K562 (cell line): ENCODE results near the gene SUFU. TPM values are rescaled to one million over a fixed set of nuclear protein-coding genes. Genes with fewer than 3 reads are reported as not detected.

Experiments
- ATAC-seq: fragments of 200-7000 bp; cut with Tn5 transposase; 3 replicates; pipeline ENCODE4 v1.9.1; 2020; ENCODE audit warnings: moderate library complexity
- BruUV-seq: library from RNA; stranded (reverse); fragments of 400-500 nt; replicated peaks from 2 replicates; lab custom pipeline; 2021; lab: Mats Ljungman, UMichigan
- CTCF ChIA-PET: fragments of 300-600 bp; formaldehyde crosslinking; extraction: SDS; loops from one replicate; lab custom pipeline; 2021; ENCODE audit warnings: low intra/inter-chr PET ratio; lab: Yijun Ruan, JAX
- POLR2A ChIA-PET: fragments of 300-600, 350-650 bp; sonication (Branson Sonifier 250); formaldehyde crosslinking; extraction: SDS; loops from one replicate; lab custom pipeline; 2021; ENCODE audit warnings: antibody characterized with exemption, inconsistent platforms; lab: Yijun Ruan, JAX
- DNase-seq, 4 experiments: peaks; one replicate each; pipeline versions ENCODE4 v3.0.0 to v3.0.0-alpha.2; 2011 to 2018; ENCODE audit warnings: low spot score in 3 of 4, mixed read lengths in 3 of 4; ENCODE audit errors: extremely low read depth in 1 of 4
- FAIRE-seq: peaks from 2 replicates; lab custom pipeline; 2011; peaks lifted over from hg19 to GRCh38; lab: Jason Lieb, UNC
- H2AFZ ChIP-seq: 2 replicates; pipeline ENCODE4 v1.6.0; 2011; ENCODE audit warnings: low read depth, low read length, control low read depth, inconsistent platforms
- H3K27ac ChIP-seq: fragments of 200-600 bp; 3 replicates; pipeline ENCODE4 v1.8.0; 2011; ENCODE audit warnings: low read depth, mild to moderate bottlenecking, control low read depth, inconsistent platforms, low read length, moderate library complexity, mixed read lengths; ENCODE audit errors: extremely low read depth
- H3K27me3 ChIP-seq, 2 experiments: fragments of 300-600 bp in 1 of 2; 2 replicates in 1 of 2; 3 replicates in 1 of 2; pipeline versions ENCODE4 v1.6.0 to v1.8.0; 2011; ENCODE audit warnings: inconsistent platforms in 2 of 2, low read length in 2 of 2, mild to moderate bottlenecking in 1 of 2, mixed read lengths in 1 of 2, moderate library complexity in 1 of 2; ENCODE audit not compliant: control insufficient read depth in 2 of 2, insufficient read depth in 2 of 2
- H3K36me3 ChIP-seq: fragments of 300-600 bp; 3 replicates; pipeline ENCODE4 v1.8.0; 2011; ENCODE audit warnings: mild to moderate bottlenecking, low read length, inconsistent platforms; ENCODE audit not compliant: control insufficient read depth, insufficient read depth
- H3K4me1 ChIP-seq, 2 experiments: fragments of 200-600 bp in 1 of 2; replicated peaks in 1 of 2; 2 replicates in 1 of 2; 3 replicates in 1 of 2; pipeline versions ENCODE4 v1.5.1 to v1.8.0; 2011; ENCODE audit warnings: inconsistent platforms in 2 of 2, low read length in 2 of 2, mild to moderate bottlenecking in 1 of 2, mixed read lengths in 1 of 2, moderate library complexity in 1 of 2; ENCODE audit not compliant: control insufficient read depth in 2 of 2, insufficient read depth in 2 of 2
- H3K4me2 ChIP-seq: 2 replicates; pipeline ENCODE4 v1.6.1; 2011; ENCODE audit warnings: low read length, control low read depth, inconsistent platforms, mixed read lengths; ENCODE audit not compliant: insufficient read depth
- H3K4me3 ChIP-seq: fragments of 200-600 bp; sonication (generic), shearing (Covaris generic); 2 replicates; pipeline ENCODE4 v1.5.1; 2016; ENCODE audit warnings: control low read depth, inconsistent platforms
- H3K79me2 ChIP-seq: fragments of 200-600 bp; 3 replicates; pipeline ENCODE4 v1.8.0; 2011; ENCODE audit warnings: low read length, inconsistent platforms; ENCODE audit not compliant: control insufficient read depth, insufficient read depth
- H3K9ac ChIP-seq, 2 experiments: 2 replicates each; pipeline versions ENCODE4 v1.6.0 to v1.6.1; 2011; ENCODE audit warnings: low read depth in 2 of 2, low read length in 2 of 2, control low read depth in 1 of 2, inconsistent platforms in 1 of 2, mild to moderate bottlenecking in 1 of 2, mixed read lengths in 1 of 2; ENCODE audit not compliant: insufficient read depth in 1 of 2
- H3K9me1 ChIP-seq: one replicate; pipeline ENCODE4 v1.6.0; 2011; ENCODE audit warnings: inconsistent platforms, mild to moderate bottlenecking, low read length, moderate library complexity; ENCODE audit not compliant: control insufficient read depth, insufficient read depth
- H3K9me3 ChIP-seq: replicated peaks from 2 replicates; pipeline ENCODE4 v1.5.1; 2011; ENCODE audit warnings: low read depth, low read length, inconsistent platforms; ENCODE audit not compliant: control insufficient read depth, insufficient read depth
- H4K20me1 ChIP-seq: replicated peaks from 2 replicates; pipeline ENCODE4 v1.6.1; 2011; ENCODE audit warnings: low read length, inconsistent platforms, mixed read lengths; ENCODE audit not compliant: control insufficient read depth, insufficient read depth
- CREB5 ChIP-seq: fragments of 250-450 bp; sonication (Bioruptor Pico); IDR thresholded peaks from 2 replicates; pipeline ENCODE4 v1.5.0; 2020; ENCODE audit warnings: mild to moderate bottlenecking
- CTBP1 ChIP-seq: fragments of 450-650 bp; IDR thresholded peaks from 2 replicates; pipeline ENCODE4 v1.6.1; 2016; ENCODE audit warnings: borderline replicate concordance
- GTF2E2 ChIP-seq: fragments of 200-800 bp; sonication (Bioruptor generic); IDR thresholded peaks from 2 replicates; pipeline ENCODE4 v1.6.1; 2016; ENCODE audit warnings: missing genetic modification characterization, missing compliant biosample characterization
- HDAC6 ChIP-seq: IDR thresholded peaks from 2 replicates; pipeline ENCODE4 v1.6.1; 2012; ENCODE audit warnings: low read depth, mild to moderate bottlenecking, control low read depth, inconsistent platforms, low read length, moderate library complexity
- NELFE ChIP-seq: IDR thresholded peaks from 2 replicates; pipeline ENCODE4 v1.6.1; 2011; ENCODE audit warnings: mild to moderate bottlenecking; ENCODE audit not compliant: insufficient read depth, insufficient read length
- RFX5 ChIP-seq: IDR thresholded peaks from 2 replicates; pipeline ENCODE4 v1.6.1; 2011; ENCODE audit warnings: low read depth, mild to moderate bottlenecking, improper control_type of control experiment, low read length
- TCF15 ChIP-seq: fragments of 250-450 bp; sonication (Bioruptor Pico); IDR thresholded peaks from 2 replicates; pipeline ENCODE4 v1.8.0; 2022; ENCODE audit warnings: moderate library complexity, mild to moderate bottlenecking, inconsistent platforms
- TRIM28 ChIP-seq: fragments of 450-650 bp; IDR thresholded peaks from 2 replicates; pipeline ENCODE4 v1.6.1; 2017
- ZC3H4 ChIP-seq: sonication (generic); formaldehyde crosslinking; IDR thresholded peaks from 2 replicates; pipeline ENCODE4 v1.9.0; 2021; ENCODE audit warnings: missing genetic modification reagents, borderline replicate concordance
- ZNF184 ChIP-seq: sonication (generic); formaldehyde crosslinking; IDR thresholded peaks from 2 replicates; pipeline ENCODE4 v1.5.0; 2020; ENCODE audit warnings: missing genetic modification reagents
- WGBS: fragments of 100-300 bp; shearing (Covaris generic); methylation state at CpG from one replicate; pipeline ENCODE4 v1.1.6; 2016; ENCODE audit warnings: low coverage, mixed read lengths; ENCODE audit not compliant: insufficient coverage; ENCODE audit errors: missing lambda C conversion rate; 5-methylcytosine and 5-hydroxymethylcytosine counted together
- in situ Hi-C: fragments of 300-500 bp; cut with MboI; formaldehyde crosslinking; loops from 4 replicates; pipeline ENCODE4 v1.15.0; 2018; ENCODE audit warnings: inconsistent platforms, mixed read lengths
- intact Hi-C: fragments of 100-400 bp; cut with micrococcal nuclease; formaldehyde crosslinking; loops from 2 replicates; pipeline ENCODE4 v1.14.2; 2022
- polyA plus RNA-seq, 8 experiments: library from polyadenylated mRNA; depleted of rRNA in 4 of 8; stranded (reverse) in 5 of 8; unstranded in 3 of 8; fragments of >200 nt; fragmentation: Nextera tagmentation in 2 of 8; fragmentation: Illumina TruSeq in 1 of 8; extraction: Ambion mirVana in 2 of 8; extraction: Trizol in 1 of 8; gene quantifications; 2 replicates each; pipeline versions ENCODE4 v1.2.1 to v1.2.3, GENCODE V29; 2011 to 2014; ENCODE audit warnings: inconsistent platforms in 1 of 8, missing spikeins in 1 of 8
- total RNA-seq, 7 experiments: library from RNA; depleted of rRNA in 6 of 7; stranded (reverse); fragments of >200 nt in 6 of 7; fragmentation: Illumina TruSeq in 2 of 7; extraction: Trizol in 2 of 7; gene quantifications; 2 replicates each; pipeline versions ENCODE4 v1.2.1 to v1.2.3, GENCODE V29; 2011 to 2021; ENCODE audit warnings: low replicate concordance in 1 of 7

SUFU gene
- total and polyA plus RNA-seq, 9 of the 15 experiments (the other 6 are each of a cell fraction or from before 2014, with no cell fraction given), result 0.59 to 6.3 (median 0.82) TPM

- Histone ChIP-seq H3K9ac (no peak overlapping the region), H3K79me2 (no peaks in the 10 kb centered on the region), H2AFZ (no peak overlapping the region), H3K4me1 (peaks cover 31 to 42% of the 10 kb centered on the region in 2 experiments), H3K36me3 (peaks cover 14% of the 10 kb centered on the region; the same call in 2 of the 3 replicates), H3K9me1 (no peaks in the 10 kb centered on the region), H4K20me1 (no peaks in the 10 kb centered on the region), H3K4me3 (no peak overlapping the region), H3K9me3 (no peaks in the 10 kb centered on the region), H3K4me2 (no peak overlapping the region), H3K27me3 (no peaks in the 10 kb centered on the region), H3K27ac (no peak overlapping the region)
- no TSS peak for BruUV-seq
- no CpG with 5 or more reads among the region's 4 CpGs for whole genome bisulfite sequencing
- in situ Hi-C loops (loop anchor here (25.0 kb wide), 1 partner anchor 765 kb away; the partner anchor contains the start of gene KCNIP2), intact Hi-C loops (no loop called here)
- ChIA-PET POLR2A (interaction anchor here (0.7 to 0.9 kb wide), 2 partner anchors 9 to 247 kb away, joined by 3 to 6 read pairs; no protein-coding TSS in a partner anchor), CTCF (no interaction called here)
- no peak for TF ChIP-seq ZNF184 (CRISPR knock-in tag)
- no peak for TF ChIP-seq HDAC6
- TF ChIP-seq CREB5 (CRISPR knock-in tag), result no peak
- no peak for TF ChIP-seq GTF2E2 (tag)
- TF ChIP-seq TRIM28, result no peak
- no peak for TF ChIP-seq RFX5
- no peak for TF ChIP-seq TCF15
- TF ChIP-seq CTBP1, result no peak
- TF ChIP-seq NELFE, result no peak
- TF ChIP-seq ZC3H4, result no peak
- FAIRE-seq (no peak), DNase-seq (no peak), ATAC-seq (no peak)
Observed at GRCh38 chr10:102602272-102603045, 98.7 kb downstream of the SUFU start.
